HepG2 (cell line): Measurements from ENCODE around the gene PGC. TPM values are rescaled to one million over a fixed set of nuclear protein-coding genes. Genes with fewer than 3 reads are reported as not detected.

Source experiments
- GPN1 ChIP-seq: sonication (generic); formaldehyde crosslinking; IDR thresholded peaks from 2 replicates; pipeline ENCODE4 v1.5.1; 2020; ENCODE audit warnings: missing genetic modification reagents, borderline replicate concordance
- HNF1A ChIP-seq, 2 experiments: sonication (generic) in 1 of 2; formaldehyde crosslinking in 1 of 2; IDR thresholded peaks; 2 replicates each; pipeline versions ENCODE4 v1.4.0 to v1.6.1; 2016 to 2020; ENCODE audit warnings: borderline replicate concordance in 1 of 2, low read depth in 1 of 2, mild to moderate bottlenecking in 1 of 2, missing genetic modification reagents in 1 of 2
- SYNCRIP ChIP-seq: fragments of 200-400 bp; formaldehyde crosslinking; IDR thresholded peaks from 2 replicates; pipeline ENCODE4 v1.6.1; 2018; ENCODE audit warnings: mild to moderate bottlenecking, low read depth, low read length; ENCODE audit not compliant: insufficient read depth
- ZBTB1 ChIP-seq: sonication (generic); formaldehyde crosslinking; IDR thresholded peaks from 2 replicates; pipeline ENCODE4 v1.4.0; 2020; ENCODE audit warnings: missing genetic modification reagents, borderline replicate concordance
- ZFP41 ChIP-seq: sonication (generic); formaldehyde crosslinking; IDR thresholded peaks from 2 replicates; pipeline ENCODE4 v1.4.0; 2020; ENCODE audit warnings: mild to moderate bottlenecking, missing genetic modification reagents, borderline replicate concordance
- ZNF605 ChIP-seq: sonication (generic); formaldehyde crosslinking; IDR thresholded peaks from 2 replicates; pipeline ENCODE4 v1.8.0; 2022; ENCODE audit warnings: mild to moderate bottlenecking, missing genetic modification reagents
- ZNF646 ChIP-seq: sonication (generic); formaldehyde crosslinking; IDR thresholded peaks from 2 replicates; pipeline ENCODE4 v1.9.0; 2021; ENCODE audit warnings: mild to moderate bottlenecking, missing genetic modification reagents
- polyA plus RNA-seq, 8 experiments: library from polyadenylated mRNA; depleted of rRNA in 3 of 8; stranded (reverse) in 7 of 8; unstranded in 1 of 8; fragments of >200 nt; fragmentation: Illumina TruSeq in 4 of 8; extraction: Trizol in 4 of 8; gene quantifications; 2 replicates each; pipeline versions ENCODE4 v1.2.1 to v1.2.3, GENCODE V29; 2011 to 2016; ENCODE audit warnings: low read depth in 4 of 8, missing spikeins in 1 of 8, mixed read lengths in 1 of 8; ENCODE audit not compliant: insufficient read depth in 1 of 8
- total RNA-seq, 5 experiments: library from RNA; depleted of rRNA; stranded (reverse); fragments of >200 nt; fragmentation: Illumina TruSeq; extraction: Trizol; gene quantifications; 2 replicates each; pipeline ENCODE4 v1.2.3, GENCODE V29; 2016; ENCODE audit warnings: low read depth in 1 of 5
- TF ChIP-seq, protein P1 (sequence below): sonication (generic); formaldehyde crosslinking; IDR thresholded peaks from 2 replicates; pipeline ENCODE4 v1.4.0; 2020; ENCODE audit warnings: missing genetic modification reagents, borderline replicate concordance
- TF ChIP-seq, protein P2 (sequence below): sonication (generic); formaldehyde crosslinking; IDR thresholded peaks from 2 replicates; pipeline ENCODE4 v1.9.0; 2021; ENCODE audit warnings: missing genetic modification reagents, borderline replicate concordance

Gene PGC
- total and polyA plus RNA-seq, 2 of the 13 experiments (the other 11 are each of a cell fraction or from before 2014, with no cell fraction given) = 426 to 502 TPM

GRCh38 chr6:41747256-41748101 is at the start of gene PGC (continued):
- TF ChIP-seq, protein P1, sequence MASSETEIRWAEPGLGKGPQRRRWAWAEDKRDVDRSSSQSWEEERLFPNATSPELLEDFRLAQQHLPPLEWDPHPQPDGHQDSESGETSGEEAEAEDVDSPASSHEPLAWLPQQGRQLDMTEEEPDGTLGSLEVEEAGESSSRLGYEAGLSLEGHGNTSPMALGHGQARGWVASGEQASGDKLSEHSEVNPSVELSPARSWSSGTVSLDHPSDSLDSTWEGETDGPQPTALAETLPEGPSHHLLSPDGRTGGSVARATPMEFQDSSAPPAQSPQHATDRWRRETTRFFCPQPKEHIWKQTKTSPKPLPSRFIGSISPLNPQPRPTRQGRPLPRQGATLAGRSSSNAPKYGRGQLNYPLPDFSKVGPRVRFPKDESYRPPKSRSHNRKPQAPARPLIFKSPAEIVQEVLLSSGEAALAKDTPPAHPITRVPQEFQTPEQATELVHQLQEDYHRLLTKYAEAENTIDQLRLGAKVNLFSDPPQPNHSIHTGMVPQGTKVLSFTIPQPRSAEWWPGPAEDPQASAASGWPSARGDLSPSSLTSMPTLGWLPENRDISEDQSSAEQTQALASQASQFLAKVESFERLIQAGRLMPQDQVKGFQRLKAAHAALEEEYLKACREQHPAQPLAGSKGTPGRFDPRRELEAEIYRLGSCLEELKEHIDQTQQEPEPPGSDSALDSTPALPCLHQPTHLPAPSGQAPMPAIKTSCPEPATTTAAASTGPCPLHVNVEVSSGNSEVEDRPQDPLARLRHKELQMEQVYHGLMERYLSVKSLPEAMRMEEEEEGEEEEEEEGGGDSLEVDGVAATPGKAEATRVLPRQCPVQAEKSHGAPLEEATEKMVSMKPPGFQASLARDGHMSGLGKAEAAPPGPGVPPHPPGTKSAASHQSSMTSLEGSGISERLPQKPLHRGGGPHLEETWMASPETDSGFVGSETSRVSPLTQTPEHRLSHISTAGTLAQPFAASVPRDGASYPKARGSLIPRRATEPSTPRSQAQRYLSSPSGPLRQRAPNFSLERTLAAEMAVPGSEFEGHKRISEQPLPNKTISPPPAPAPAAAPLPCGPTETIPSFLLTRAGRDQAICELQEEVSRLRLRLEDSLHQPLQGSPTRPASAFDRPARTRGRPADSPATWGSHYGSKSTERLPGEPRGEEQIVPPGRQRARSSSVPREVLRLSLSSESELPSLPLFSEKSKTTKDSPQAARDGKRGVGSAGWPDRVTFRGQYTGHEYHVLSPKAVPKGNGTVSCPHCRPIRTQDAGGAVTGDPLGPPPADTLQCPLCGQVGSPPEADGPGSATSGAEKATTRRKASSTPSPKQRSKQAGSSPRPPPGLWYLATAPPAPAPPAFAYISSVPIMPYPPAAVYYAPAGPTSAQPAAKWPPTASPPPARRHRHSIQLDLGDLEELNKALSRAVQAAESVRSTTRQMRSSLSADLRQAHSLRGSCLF (CRISPR knock-in tag) = no peak
- peak; percentile 61; the same call in 1 of the 2 replicates for TF ChIP-seq ZFP41 (CRISPR knock-in tag)
- TF ChIP-seq SYNCRIP = no peak
- TF ChIP-seq HNF1A (IDR thresholded peaks at IDR 0.05; ENCODE audit: low read depth) = peak; percentile 74
- TF ChIP-seq HNF1A (CRISPR knock-in tag; IDR thresholded peaks at IDR 0.05; ENCODE audit: borderline replicate concordance) = peak; percentile 92; the same call in 1 of the 2 replicates
- no peak for TF ChIP-seq ZNF646 (CRISPR knock-in tag)
- TF ChIP-seq ZNF605 (CRISPR knock-in tag) = peak; percentile 91
- TF ChIP-seq, protein P2, sequence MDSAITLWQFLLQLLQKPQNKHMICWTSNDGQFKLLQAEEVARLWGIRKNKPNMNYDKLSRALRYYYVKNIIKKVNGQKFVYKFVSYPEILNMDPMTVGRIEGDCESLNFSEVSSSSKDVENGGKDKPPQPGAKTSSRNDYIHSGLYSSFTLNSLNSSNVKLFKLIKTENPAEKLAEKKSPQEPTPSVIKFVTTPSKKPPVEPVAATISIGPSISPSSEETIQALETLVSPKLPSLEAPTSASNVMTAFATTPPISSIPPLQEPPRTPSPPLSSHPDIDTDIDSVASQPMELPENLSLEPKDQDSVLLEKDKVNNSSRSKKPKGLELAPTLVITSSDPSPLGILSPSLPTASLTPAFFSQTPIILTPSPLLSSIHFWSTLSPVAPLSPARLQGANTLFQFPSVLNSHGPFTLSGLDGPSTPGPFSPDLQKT (CRISPR knock-in tag) = no peak
- TF ChIP-seq ZBTB1 (CRISPR knock-in tag) = no peak
- TF ChIP-seq GPN1 (CRISPR knock-in tag) = 0 out of 2 replicates have a peak, but pooled peaks have one; percentile 58
